GM23338 (cell line): ENCODE results near the gene SYPL1. TPM values are rescaled to one million over a fixed set of nuclear protein-coding genes. Genes with fewer than 3 reads are reported as not detected.

Source experiments
- ATAC-seq: fragments of 200-7000 bp; cut with Tn5 transposase; 3 replicates; pipeline ENCODE4 v1.9.1; 2020
- DNase-seq: peaks from one replicate; pipeline ENCODE4 v3.0.0-alpha.2; 2015; ENCODE audit warnings: low spot score
- H2AFZ ChIP-seq: fragments of 200-600 bp; sonication (generic); 2 replicates; pipeline ENCODE4 v1.8.0; 2016; ENCODE audit warnings: antibody characterized with exemption, mild to moderate bottlenecking, moderate library complexity
- H3F3A ChIP-seq: fragments of 200-600 bp; sonication (generic); replicated peaks from 2 replicates; pipeline ENCODE4 v1.8.0; 2017; ENCODE audit warnings: antibody characterized with exemption, mixed run types, low read depth
- H3K27ac ChIP-seq: fragments of 200-600 bp; sonication (generic); 2 replicates; pipeline ENCODE4 v1.6.1; 2016; ENCODE audit warnings: low read depth
- H3K27me3 ChIP-seq: fragments of 200-600 bp; sonication (generic); 2 replicates; pipeline ENCODE4 v1.8.0; 2016; ENCODE audit warnings: mild to moderate bottlenecking, mixed run types, moderate library complexity; ENCODE audit not compliant: insufficient read depth
- H3K36me3 ChIP-seq: fragments of 200-600 bp; sonication (generic); 2 replicates; pipeline ENCODE4 v1.8.0; 2016; ENCODE audit warnings: mild to moderate bottlenecking; ENCODE audit not compliant: insufficient read depth
- H3K4me1 ChIP-seq: fragments of 200-600 bp; sonication (generic); 2 replicates; pipeline ENCODE4 v1.8.0; 2016; ENCODE audit warnings: mild to moderate bottlenecking, moderate library complexity; ENCODE audit not compliant: insufficient read depth
- H3K4me2 ChIP-seq: fragments of 200-600 bp; sonication (generic); 2 replicates; pipeline ENCODE4 v1.7.1; 2017; ENCODE audit warnings: mixed run types
- H3K4me3 ChIP-seq: fragments of 200-600 bp; sonication (generic); 2 replicates; pipeline ENCODE4 v1.6.1; 2016; ENCODE audit warnings: mixed run types
- H3K79me2 ChIP-seq: fragments of 200-600 bp; sonication (generic); replicated peaks from 2 replicates; pipeline ENCODE4 v1.8.0; 2017; ENCODE audit warnings: mild to moderate bottlenecking; ENCODE audit not compliant: insufficient read depth
- H3K9me2 ChIP-seq: fragments of 200-600 bp; sonication (generic); 2 replicates; pipeline ENCODE4 v1.8.0; 2017; ENCODE audit not compliant: insufficient read depth
- H4K20me1 ChIP-seq: fragments of 200-600 bp; sonication (generic); replicated peaks from 2 replicates; pipeline ENCODE4 v1.8.0; 2017; ENCODE audit warnings: mild to moderate bottlenecking; ENCODE audit not compliant: insufficient read depth
- H3K27ac Mint-ChIP-seq: 2 replicates; pipeline ENCODE4 v1.8.0; 2020; ENCODE audit warnings: inconsistent platforms, mild to moderate bottlenecking, moderate library complexity, mixed read lengths
- H3K27me3 Mint-ChIP-seq: 3 replicates; pipeline ENCODE4 v1.8.0; 2022; ENCODE audit warnings: low read depth, mild to moderate bottlenecking, moderate library complexity, mixed read lengths, inconsistent platforms; ENCODE audit not compliant: insufficient read depth, poor library complexity
- H3K36me3 Mint-ChIP-seq: 3 replicates; pipeline ENCODE4 v1.8.0; 2021; ENCODE audit warnings: low read depth, mild to moderate bottlenecking, inconsistent platforms, moderate library complexity, mixed read lengths
- H3K4me1 Mint-ChIP-seq: 3 replicates; pipeline ENCODE4 v1.8.0; 2020; ENCODE audit warnings: mild to moderate bottlenecking, inconsistent platforms, mixed read lengths
- H3K4me3 Mint-ChIP-seq: 3 replicates; pipeline ENCODE4 v1.8.0; 2021; ENCODE audit warnings: moderate library complexity, mild to moderate bottlenecking, inconsistent platforms, mixed read lengths
- H3K9me3 Mint-ChIP-seq: 3 replicates; pipeline ENCODE4 v1.8.0; 2020; ENCODE audit warnings: moderate library complexity, mild to moderate bottlenecking, inconsistent platforms, mixed read lengths
- CREB1 ChIP-seq: fragments of 250-450 bp; sonication (Bioruptor Pico); IDR thresholded peaks from 2 replicates; pipeline ENCODE4 v1.5.0; 2020; ENCODE audit warnings: low read depth, mild to moderate bottlenecking, moderate library complexity
- EZH2 ChIP-seq: fragments of 200-600 bp; sonication (generic); IDR thresholded peaks from one replicate; pipeline ENCODE4 v1.8.0; 2017; ENCODE audit warnings: antibody characterized with exemption, mild to moderate bottlenecking, low read depth; ENCODE audit not compliant: unreplicated experiment
- EZH2phosphoT487 ChIP-seq: fragments of 200-600 bp; sonication (generic); IDR thresholded peaks from one replicate; pipeline ENCODE4 v1.8.1; 2018; ENCODE audit warnings: antibody characterized with exemption; ENCODE audit not compliant: unreplicated experiment
- JUNB ChIP-seq: IDR thresholded peaks from one replicate; pipeline ENCODE4 v1.6.1; 2016; ENCODE audit warnings: antibody characterized with exemption; ENCODE audit not compliant: unreplicated experiment
- NANOG ChIP-seq: IDR thresholded peaks from 2 replicates; pipeline ENCODE4 v1.6.1; 2016; ENCODE audit warnings: antibody characterized with exemption, borderline replicate concordance
- POLR2AphosphoS5 ChIP-seq: IDR thresholded peaks from 2 replicates; pipeline ENCODE4 v1.6.1; 2016; ENCODE audit warnings: antibody characterized with exemption, low read depth
- STAT1 ChIP-seq: IDR thresholded peaks from one replicate; pipeline ENCODE4 v1.6.1; 2016; ENCODE audit warnings: antibody characterized with exemption; ENCODE audit not compliant: unreplicated experiment
- ZNF114 ChIP-seq: fragments of 250-450 bp; sonication (Bioruptor Pico); IDR thresholded peaks from 2 replicates; pipeline ENCODE4 v1.5.0; 2020; ENCODE audit warnings: mild to moderate bottlenecking, moderate library complexity
- ZNF331 ChIP-seq: fragments of 250-450 bp; sonication (Bioruptor Pico); IDR thresholded peaks from 2 replicates; pipeline ENCODE4 v1.5.0; 2020; ENCODE audit warnings: low read depth, mild to moderate bottlenecking, moderate library complexity
- polyA plus RNA-seq: library from polyadenylated mRNA; unstranded; fragments of >200 nt; fragmentation: Nextera tagmentation; extraction: Ambion mirVana; gene quantifications from 2 replicates; pipeline ENCODE4 v1.2.1, GENCODE V29; 2016
- total RNA-seq: library from RNA; depleted of rRNA; stranded (reverse); fragments of >200 nt; shearing (Covaris generic); gene quantifications from 2 replicates; pipeline ENCODE4 v1.2.3, GENCODE V29; 2014
- TF ChIP-seq, protein P1 (sequence below): fragments of 250-450 bp; sonication (Bioruptor Pico); IDR thresholded peaks from 2 replicates; pipeline ENCODE4 v1.5.0; 2020; ENCODE audit warnings: mild to moderate bottlenecking, moderate library complexity
- TF ChIP-seq, protein P2 (sequence below): IDR thresholded peaks from one replicate; pipeline ENCODE4 v1.6.1; 2018; ENCODE audit warnings: antibody characterized with exemption; ENCODE audit not compliant: unreplicated experiment
- TF ChIP-seq, protein P3 (sequence below), 2 experiments: fragments of 200-600 bp in 1 of 2; sonication (generic) in 1 of 2; conservative IDR thresholded peaks; 2 replicates each; pipeline versions ENCODE4 v1.5.1 to v1.6.1; 2016 to 2017; ENCODE audit warnings: antibody characterized with exemption in 2 of 2, low read depth in 2 of 2, mild to moderate bottlenecking in 2 of 2, moderate library complexity in 1 of 2

The SYPL1 gene
- total and polyA plus RNA-seq, 2 experiments from 2014 or later, result 39.3 to 52.7 TPM

DNA sequence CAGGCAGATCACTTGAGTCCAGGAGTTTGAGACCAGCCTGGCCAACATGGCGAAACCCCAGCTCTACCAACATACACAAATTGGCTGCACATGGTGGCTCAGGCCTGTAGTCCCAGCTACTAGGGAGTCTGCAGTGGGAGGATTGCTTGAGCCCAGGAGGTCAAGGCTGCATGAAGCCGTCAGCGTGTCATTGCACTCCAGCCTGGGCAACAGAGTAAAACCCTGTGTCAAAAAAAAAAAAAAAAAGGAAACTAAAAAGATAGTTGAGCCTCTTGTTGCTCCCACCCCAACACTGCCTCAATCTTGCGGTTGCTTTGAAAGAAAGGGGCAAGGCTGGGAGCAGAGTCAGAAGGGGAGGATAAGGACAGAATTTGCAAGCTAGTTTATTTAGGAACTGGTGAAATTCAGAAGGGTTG lies 69.9 kb downstream of the SYPL1 start:
- Histone ChIP-seq H3F3A (0 out of 2 replicates have a peak, but pooled peaks cover 3% of the 10 kb centered on the region), H3K27ac (no peak overlapping the region), H3K27me3 (no peaks in the 10 kb centered on the region), H4K20me1 (no peaks in the 10 kb centered on the region), H3K4me3 (peak overlapping the region; percentile 24; the same call in 1 of the 2 replicates), H3K4me2 (peak overlapping the region; percentile 63), H2AFZ (peak overlapping the region; percentile 76), H3K4me1 (peaks cover 4% of the 10 kb centered on the region), H3K79me2 (no peaks in the 10 kb centered on the region), H3K9me2 (no peaks in the 10 kb centered on the region), H3K36me3 (no peaks in the 10 kb centered on the region)
- TF ChIP-seq, protein P1, sequence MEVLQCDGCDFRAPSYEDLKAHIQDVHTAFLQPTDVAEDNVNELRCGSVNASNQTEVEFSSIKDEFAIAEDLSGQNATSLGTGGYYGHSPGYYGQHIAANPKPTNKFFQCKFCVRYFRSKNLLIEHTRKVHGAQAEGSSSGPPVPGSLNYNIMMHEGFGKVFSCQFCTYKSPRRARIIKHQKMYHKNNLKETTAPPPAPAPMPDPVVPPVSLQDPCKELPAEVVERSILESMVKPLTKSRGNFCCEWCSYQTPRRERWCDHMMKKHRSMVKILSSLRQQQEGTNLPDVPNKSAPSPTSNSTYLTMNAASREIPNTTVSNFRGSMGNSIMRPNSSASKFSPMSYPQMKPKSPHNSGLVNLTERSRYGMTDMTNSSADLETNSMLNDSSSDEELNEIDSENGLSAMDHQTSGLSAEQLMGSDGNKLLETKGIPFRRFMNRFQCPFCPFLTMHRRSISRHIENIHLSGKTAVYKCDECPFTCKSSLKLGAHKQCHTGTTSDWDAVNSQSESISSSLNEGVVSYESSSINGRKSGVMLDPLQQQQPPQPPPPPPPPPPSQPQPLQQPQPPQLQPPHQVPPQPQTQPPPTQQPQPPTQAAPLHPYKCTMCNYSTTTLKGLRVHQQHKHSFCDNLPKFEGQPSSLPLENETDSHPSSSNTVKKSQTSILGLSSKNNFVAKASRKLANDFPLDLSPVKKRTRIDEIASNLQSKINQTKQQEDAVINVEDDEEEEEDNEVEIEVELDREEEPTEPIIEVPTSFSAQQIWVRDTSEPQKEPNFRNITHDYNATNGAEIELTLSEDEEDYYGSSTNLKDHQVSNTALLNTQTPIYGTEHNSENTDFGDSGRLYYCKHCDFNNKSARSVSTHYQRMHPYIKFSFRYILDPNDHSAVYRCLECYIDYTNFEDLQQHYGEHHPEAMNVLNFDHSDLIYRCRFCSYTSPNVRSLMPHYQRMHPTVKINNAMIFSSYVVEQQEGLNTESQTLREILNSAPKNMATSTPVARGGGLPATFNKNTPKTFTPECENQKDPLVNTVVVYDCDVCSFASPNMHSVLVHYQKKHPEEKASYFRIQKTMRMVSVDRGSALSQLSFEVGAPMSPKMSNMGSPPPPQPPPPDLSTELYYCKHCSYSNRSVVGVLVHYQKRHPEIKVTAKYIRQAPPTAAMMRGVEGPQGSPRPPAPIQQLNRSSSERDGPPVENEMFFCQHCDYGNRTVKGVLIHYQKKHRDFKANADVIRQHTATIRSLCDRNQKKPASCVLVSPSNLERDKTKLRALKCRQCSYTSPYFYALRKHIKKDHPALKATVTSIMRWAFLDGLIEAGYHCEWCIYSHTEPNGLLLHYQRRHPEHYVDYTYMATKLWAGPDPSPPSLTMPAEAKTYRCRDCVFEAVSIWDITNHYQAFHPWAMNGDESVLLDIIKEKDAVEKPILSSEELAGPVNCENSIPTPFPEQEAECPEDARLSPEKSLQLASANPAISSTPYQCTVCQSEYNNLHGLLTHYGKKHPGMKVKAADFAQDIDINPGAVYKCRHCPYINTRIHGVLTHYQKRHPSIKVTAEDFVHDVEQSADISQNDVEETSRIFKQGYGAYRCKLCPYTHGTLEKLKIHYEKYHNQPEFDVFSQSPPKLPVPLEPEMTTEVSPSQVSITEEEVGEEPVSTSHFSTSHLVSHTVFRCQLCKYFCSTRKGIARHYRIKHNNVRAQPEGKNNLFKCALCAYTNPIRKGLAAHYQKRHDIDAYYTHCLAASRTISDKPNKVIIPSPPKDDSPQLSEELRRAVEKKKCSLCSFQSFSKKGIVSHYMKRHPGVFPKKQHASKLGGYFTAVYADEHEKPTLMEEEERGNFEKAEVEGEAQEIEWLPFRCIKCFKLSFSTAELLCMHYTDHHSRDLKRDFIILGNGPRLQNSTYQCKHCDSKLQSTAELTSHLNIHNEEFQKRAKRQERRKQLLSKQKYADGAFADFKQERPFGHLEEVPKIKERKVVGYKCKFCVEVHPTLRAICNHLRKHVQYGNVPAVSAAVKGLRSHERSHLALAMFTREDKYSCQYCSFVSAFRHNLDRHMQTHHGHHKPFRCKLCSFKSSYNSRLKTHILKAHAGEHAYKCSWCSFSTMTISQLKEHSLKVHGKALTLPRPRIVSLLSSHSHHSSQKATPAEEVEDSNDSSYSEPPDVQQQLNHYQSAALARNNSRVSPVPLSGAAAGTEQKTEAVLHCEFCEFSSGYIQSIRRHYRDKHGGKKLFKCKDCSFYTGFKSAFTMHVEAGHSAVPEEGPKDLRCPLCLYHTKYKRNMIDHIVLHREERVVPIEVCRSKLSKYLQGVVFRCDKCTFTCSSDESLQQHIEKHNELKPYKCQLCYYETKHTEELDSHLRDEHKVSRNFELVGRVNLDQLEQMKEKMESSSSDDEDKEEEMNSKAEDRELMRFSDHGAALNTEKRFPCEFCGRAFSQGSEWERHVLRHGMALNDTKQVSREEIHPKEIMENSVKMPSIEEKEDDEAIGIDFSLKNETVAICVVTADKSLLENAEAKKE (CRISPR knock-in tag), result no peak
- TF ChIP-seq, protein P2, sequence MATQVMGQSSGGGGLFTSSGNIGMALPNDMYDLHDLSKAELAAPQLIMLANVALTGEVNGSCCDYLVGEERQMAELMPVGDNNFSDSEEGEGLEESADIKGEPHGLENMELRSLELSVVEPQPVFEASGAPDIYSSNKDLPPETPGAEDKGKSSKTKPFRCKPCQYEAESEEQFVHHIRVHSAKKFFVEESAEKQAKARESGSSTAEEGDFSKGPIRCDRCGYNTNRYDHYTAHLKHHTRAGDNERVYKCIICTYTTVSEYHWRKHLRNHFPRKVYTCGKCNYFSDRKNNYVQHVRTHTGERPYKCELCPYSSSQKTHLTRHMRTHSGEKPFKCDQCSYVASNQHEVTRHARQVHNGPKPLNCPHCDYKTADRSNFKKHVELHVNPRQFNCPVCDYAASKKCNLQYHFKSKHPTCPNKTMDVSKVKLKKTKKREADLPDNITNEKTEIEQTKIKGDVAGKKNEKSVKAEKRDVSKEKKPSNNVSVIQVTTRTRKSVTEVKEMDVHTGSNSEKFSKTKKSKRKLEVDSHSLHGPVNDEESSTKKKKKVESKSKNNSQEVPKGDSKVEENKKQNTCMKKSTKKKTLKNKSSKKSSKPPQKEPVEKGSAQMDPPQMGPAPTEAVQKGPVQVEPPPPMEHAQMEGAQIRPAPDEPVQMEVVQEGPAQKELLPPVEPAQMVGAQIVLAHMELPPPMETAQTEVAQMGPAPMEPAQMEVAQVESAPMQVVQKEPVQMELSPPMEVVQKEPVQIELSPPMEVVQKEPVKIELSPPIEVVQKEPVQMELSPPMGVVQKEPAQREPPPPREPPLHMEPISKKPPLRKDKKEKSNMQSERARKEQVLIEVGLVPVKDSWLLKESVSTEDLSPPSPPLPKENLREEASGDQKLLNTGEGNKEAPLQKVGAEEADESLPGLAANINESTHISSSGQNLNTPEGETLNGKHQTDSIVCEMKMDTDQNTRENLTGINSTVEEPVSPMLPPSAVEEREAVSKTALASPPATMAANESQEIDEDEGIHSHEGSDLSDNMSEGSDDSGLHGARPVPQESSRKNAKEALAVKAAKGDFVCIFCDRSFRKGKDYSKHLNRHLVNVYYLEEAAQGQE, result no peak
- no peak for TF ChIP-seq ZNF114 (CRISPR knock-in tag)
- TF ChIP-seq JUNB, result no peak
- no peak for TF ChIP-seq POLR2AphosphoS5
- no peak for TF ChIP-seq EZH2
- no peak for TF ChIP-seq CREB1 (CRISPR knock-in tag)
- TF ChIP-seq, protein P3, sequence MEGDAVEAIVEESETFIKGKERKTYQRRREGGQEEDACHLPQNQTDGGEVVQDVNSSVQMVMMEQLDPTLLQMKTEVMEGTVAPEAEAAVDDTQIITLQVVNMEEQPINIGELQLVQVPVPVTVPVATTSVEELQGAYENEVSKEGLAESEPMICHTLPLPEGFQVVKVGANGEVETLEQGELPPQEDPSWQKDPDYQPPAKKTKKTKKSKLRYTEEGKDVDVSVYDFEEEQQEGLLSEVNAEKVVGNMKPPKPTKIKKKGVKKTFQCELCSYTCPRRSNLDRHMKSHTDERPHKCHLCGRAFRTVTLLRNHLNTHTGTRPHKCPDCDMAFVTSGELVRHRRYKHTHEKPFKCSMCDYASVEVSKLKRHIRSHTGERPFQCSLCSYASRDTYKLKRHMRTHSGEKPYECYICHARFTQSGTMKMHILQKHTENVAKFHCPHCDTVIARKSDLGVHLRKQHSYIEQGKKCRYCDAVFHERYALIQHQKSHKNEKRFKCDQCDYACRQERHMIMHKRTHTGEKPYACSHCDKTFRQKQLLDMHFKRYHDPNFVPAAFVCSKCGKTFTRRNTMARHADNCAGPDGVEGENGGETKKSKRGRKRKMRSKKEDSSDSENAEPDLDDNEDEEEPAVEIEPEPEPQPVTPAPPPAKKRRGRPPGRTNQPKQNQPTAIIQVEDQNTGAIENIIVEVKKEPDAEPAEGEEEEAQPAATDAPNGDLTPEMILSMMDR (conservative IDR thresholded peaks at IDR 0.05; ENCODE audit: low read depth in 2 of 2), result no peak
- no peak for TF ChIP-seq STAT1
- TF ChIP-seq EZH2phosphoT487, result no peak
- TF ChIP-seq ZNF331 (CRISPR knock-in tag), result no peak
- TF ChIP-seq NANOG, result no peak
- Mint-ChIP-seq H3K4me3 (peak overlapping the region; percentile 36; the same call in 2 of the 3 replicates), H3K36me3 (no peaks in the 10 kb centered on the region), H3K27me3 (peaks cover 18% of the 10 kb centered on the region), H3K4me1 (peaks cover 8% of the 10 kb centered on the region), H3K27ac (no peak overlapping the region), H3K9me3 (no peaks in the 10 kb centered on the region; the same call in 2 of the 3 replicates)
- ATAC-seq, result no peak
- DNase-seq, result no peak
